Esophagus squamous epithelium (tissue), 4 donors: ENCODE data around the gene SMARCAL1.

Experiments
- POLR2A ChIP-seq, 4 donors: fragments of 450-650 bp; IDR thresholded peaks; one replicate each; pipeline ENCODE4 v1.6.1; 2017; ENCODE audit warnings: antibody characterized with exemption in 4 of 4, mild to moderate bottlenecking in 4 of 4, moderate library complexity in 3 of 4
- TF ChIP-seq, protein P1 (sequence below), 6 experiments: fragments of 450-650 bp in 4 of 6; fragments of 200-600 bp in 2 of 6; sonication (generic) in 2 of 6; IDR thresholded peaks; one replicate each; pipeline ENCODE4 v1.5.1; 2016 to 2019; ENCODE audit warnings: antibody characterized with exemption in 6 of 6, mild to moderate bottlenecking in 4 of 6, moderate library complexity in 4 of 6

DNA sequence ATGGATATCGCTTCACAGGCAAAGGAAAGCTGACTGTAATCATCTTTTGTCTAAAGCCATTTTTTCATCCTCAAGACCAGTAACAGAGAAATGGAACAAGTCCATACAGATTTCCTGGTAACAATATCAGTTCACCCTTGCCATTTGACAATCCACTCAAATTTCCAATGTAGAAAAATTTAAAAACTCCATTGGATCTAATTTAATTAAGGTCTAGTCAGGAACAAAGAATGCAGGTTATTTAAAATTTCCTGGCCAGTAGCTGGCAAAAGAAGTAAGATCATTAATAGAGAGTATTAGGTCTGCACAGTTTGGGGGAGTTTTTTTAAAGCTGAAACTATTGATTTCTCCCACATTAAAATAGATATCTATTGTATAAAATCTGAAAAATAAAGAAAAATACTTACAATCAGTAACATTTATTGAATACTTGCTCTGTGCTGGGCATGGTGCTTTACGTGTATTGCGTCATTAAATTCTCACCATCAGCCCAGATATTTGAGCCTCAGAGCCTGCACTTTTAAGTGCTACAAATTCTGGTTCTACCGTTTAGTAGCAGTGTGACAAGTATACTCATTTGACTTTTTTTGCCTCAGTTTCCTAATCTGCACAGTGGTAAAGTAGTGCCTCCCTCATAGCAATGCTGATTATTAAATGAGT is 41.8 kb downstream of the SMARCAL1 start:
- TF ChIP-seq, protein P1, sequence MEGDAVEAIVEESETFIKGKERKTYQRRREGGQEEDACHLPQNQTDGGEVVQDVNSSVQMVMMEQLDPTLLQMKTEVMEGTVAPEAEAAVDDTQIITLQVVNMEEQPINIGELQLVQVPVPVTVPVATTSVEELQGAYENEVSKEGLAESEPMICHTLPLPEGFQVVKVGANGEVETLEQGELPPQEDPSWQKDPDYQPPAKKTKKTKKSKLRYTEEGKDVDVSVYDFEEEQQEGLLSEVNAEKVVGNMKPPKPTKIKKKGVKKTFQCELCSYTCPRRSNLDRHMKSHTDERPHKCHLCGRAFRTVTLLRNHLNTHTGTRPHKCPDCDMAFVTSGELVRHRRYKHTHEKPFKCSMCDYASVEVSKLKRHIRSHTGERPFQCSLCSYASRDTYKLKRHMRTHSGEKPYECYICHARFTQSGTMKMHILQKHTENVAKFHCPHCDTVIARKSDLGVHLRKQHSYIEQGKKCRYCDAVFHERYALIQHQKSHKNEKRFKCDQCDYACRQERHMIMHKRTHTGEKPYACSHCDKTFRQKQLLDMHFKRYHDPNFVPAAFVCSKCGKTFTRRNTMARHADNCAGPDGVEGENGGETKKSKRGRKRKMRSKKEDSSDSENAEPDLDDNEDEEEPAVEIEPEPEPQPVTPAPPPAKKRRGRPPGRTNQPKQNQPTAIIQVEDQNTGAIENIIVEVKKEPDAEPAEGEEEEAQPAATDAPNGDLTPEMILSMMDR (IDR thresholded peaks at IDR 0.05): no peak
- no peak for TF ChIP-seq POLR2A (IDR thresholded peaks at IDR 0.05)
